HCT116 (cell line): Measurements from ENCODE around the gene YDJC. TPM values are rescaled to one million over a fixed set of nuclear protein-coding genes. Genes with fewer than 3 reads are reported as not detected.

Source experiments
- ATAC-seq: fragments of 200-7000 bp; cut with Tn5 transposase; 2 replicates; pipeline ENCODE4 v1.9.1; 2020; ENCODE audit warnings: mild to moderate bottlenecking, moderate library complexity
- BruUV-seq: library from RNA; stranded (reverse); fragments of 400-500 nt; replicated peaks from 2 replicates; lab custom pipeline; 2021; lab: Mats Ljungman, UMichigan
- CTCF ChIA-PET: fragments of 300-600 bp; sonication (Branson Sonifier 250); formaldehyde crosslinking; loops from one replicate; lab custom pipeline; 2021; ENCODE audit warnings: antibody characterized with exemption; lab: Charles Lee
- POLR2A ChIA-PET: fragments of 300-600, 350-600 bp; sonication (Branson Sonifier 250); formaldehyde crosslinking; loops from one replicate; lab custom pipeline; 2021; ENCODE audit warnings: antibody characterized with exemption; lab: Charles Lee
- RAD21 ChIA-PET, 2 experiments: fragments of 300-600 bp; sonication (Branson Sonifier 250); formaldehyde crosslinking; loops; one replicate each; lab custom pipeline; 2023; ENCODE audit warnings: low total read pairs in 2 of 2; ENCODE audit not compliant: uncharacterized antibody in 2 of 2, unreplicated experiment in 2 of 2, low non-redundant PET in 1 of 2; lab: Charles Lee
- DNase-seq: peaks from one replicate; pipeline ENCODE4 v3.0.0-alpha.2; 2010; ENCODE audit warnings: low read depth, low spot score
- H2AFZ ChIP-seq: fragments of 200-600 bp; shearing (Covaris generic), sonication (generic); 2 replicates; pipeline ENCODE4 v1.6.1; 2017; ENCODE audit warnings: low read depth, mixed run types, mixed read lengths, antibody characterized with exemption, low read length; ENCODE audit not compliant: poor library complexity, severe bottlenecking
- H3K27ac ChIP-seq: 2 replicates; pipeline ENCODE4 v1.5.1; 2012; ENCODE audit warnings: low read depth, low read length
- H3K27me3 ChIP-seq: fragments of 200-600 bp; sonication (generic); 2 replicates; pipeline ENCODE4 v1.6.1; 2016; ENCODE audit warnings: mixed run types, low read length, mixed read lengths; ENCODE audit not compliant: insufficient read depth
- H3K36me3 ChIP-seq, 2 experiments: fragments of 200-500 bp in 1 of 2; fragments of 200-600 bp in 1 of 2; sonication (Bioruptor generic) in 1 of 2; sonication (generic) in 1 of 2; 2 replicates each; pipeline versions ENCODE4 v1.5.1 to v1.6.1; 2014 to 2016; ENCODE audit warnings: low read length in 2 of 2, inconsistent platforms in 1 of 2, mixed read lengths in 1 of 2, mixed run types in 1 of 2; ENCODE audit not compliant: insufficient read depth in 2 of 2, control insufficient read depth in 1 of 2
- H3K4me1 ChIP-seq, 2 experiments: fragments of 200-600 bp in 1 of 2; sonication (generic) in 1 of 2; 2 replicates each; pipeline versions ENCODE4 v1.5.1 to v1.6.1; 2012 to 2017; ENCODE audit warnings: low read length in 2 of 2, inconsistent platforms in 1 of 2, mild to moderate bottlenecking in 1 of 2, mixed read lengths in 1 of 2, mixed run types in 1 of 2, moderate library complexity in 1 of 2; ENCODE audit not compliant: insufficient read depth in 2 of 2, control insufficient read depth in 1 of 2
- H3K4me2 ChIP-seq: fragments of 200-600 bp; sonication (generic); 2 replicates; pipeline ENCODE4 v1.6.1; 2017; ENCODE audit warnings: mixed run types, low read length, mixed read lengths
- H3K4me3 ChIP-seq, 2 experiments: fragments of 200-600 bp in 1 of 2; sonication (generic) in 1 of 2; replicated peaks in 1 of 2; 2 replicates each; pipeline ENCODE4 v1.5.1; 2011 to 2016; ENCODE audit warnings: low read length in 2 of 2, control low read depth in 1 of 2, low read depth in 1 of 2, mild to moderate bottlenecking in 1 of 2, mixed read lengths in 1 of 2, mixed run types in 1 of 2
- H3K79me2 ChIP-seq: fragments of 200-600 bp; sonication (generic); 2 replicates; pipeline ENCODE4 v1.6.1; 2017; ENCODE audit warnings: mild to moderate bottlenecking, mixed run types, low read length, moderate library complexity, mixed read lengths; ENCODE audit not compliant: insufficient read depth
- H3K9ac ChIP-seq: fragments of 200-600 bp; sonication (generic); 2 replicates; pipeline ENCODE4 v1.6.1; 2016; ENCODE audit warnings: low read length, mixed read lengths
- H3K9me2 ChIP-seq: fragments of 200-600 bp; sonication (generic), shearing (Covaris generic); 2 replicates; pipeline ENCODE4 v1.6.1; 2017; ENCODE audit warnings: mixed run types, mild to moderate bottlenecking, moderate library complexity; ENCODE audit not compliant: insufficient read depth
- H3K9me3 ChIP-seq, 2 experiments: fragments of 200-500 bp in 1 of 2; fragments of 200-600 bp in 1 of 2; sonication (Bioruptor generic) in 1 of 2; sonication (generic) in 1 of 2; 2 replicates each; pipeline ENCODE4 v1.6.1; 2014 to 2017; ENCODE audit warnings: low read length in 2 of 2, mixed read lengths in 2 of 2, inconsistent platforms in 1 of 2, low read depth in 1 of 2, mild to moderate bottlenecking in 1 of 2, mixed run types in 1 of 2, moderate library complexity in 1 of 2; ENCODE audit not compliant: control insufficient read depth in 1 of 2, insufficient read depth in 1 of 2
- H4K20me1 ChIP-seq: fragments of 200-600 bp; sonication (generic), shearing (Covaris generic); 2 replicates; pipeline ENCODE4 v1.6.1; 2017; ENCODE audit warnings: mixed run types, mild to moderate bottlenecking, moderate library complexity; ENCODE audit not compliant: insufficient read depth
- JUND ChIP-seq: IDR thresholded peaks from 2 replicates; pipeline ENCODE4 v1.6.1; 2012
- SIN3A ChIP-seq: IDR thresholded peaks from 2 replicates; pipeline ENCODE4 v1.6.1; 2012; ENCODE audit warnings: low read depth
- SP1 ChIP-seq: IDR thresholded peaks from 2 replicates; pipeline ENCODE4 v1.6.1; 2012; ENCODE audit warnings: low read depth
- SRF ChIP-seq: IDR thresholded peaks from 2 replicates; pipeline ENCODE4 v1.6.1; 2012; ENCODE audit warnings: low read depth
- intact Hi-C: fragments of 100-400 bp; cut with micrococcal nuclease; formaldehyde crosslinking; loops from 2 replicates; pipeline ENCODE4 v1.10.0; 2022
- total RNA-seq: library from RNA; stranded (reverse); gene quantifications from one replicate; pipeline ENCODE4 v1.2.1, GENCODE V29; 2021; ENCODE audit not compliant: unreplicated experiment
- TF ChIP-seq, protein P1 (sequence below): IDR thresholded peaks from 2 replicates; pipeline ENCODE4 v1.6.1; 2012; ENCODE audit warnings: low read depth
- TF ChIP-seq, protein P2 (sequence below): IDR thresholded peaks from 2 replicates; pipeline ENCODE4 v1.6.1; 2012
- TF ChIP-seq, protein P3 (sequence below), 3 experiments: fragments of 200-600 bp in 1 of 3; sonication (generic) in 1 of 3; IDR thresholded peaks in 2 of 3; conservative IDR thresholded peaks in 1 of 3; 2 replicates each; pipeline ENCODE4 v1.5.1; 2012 to 2017; ENCODE audit warnings: low read depth in 2 of 3, low read length in 2 of 3, antibody characterized with exemption in 1 of 3, borderline replicate concordance in 1 of 3, control low read depth in 1 of 3, mild to moderate bottlenecking in 1 of 3, mixed read lengths in 1 of 3, mixed run types in 1 of 3, moderate library complexity in 1 of 3; ENCODE audit not compliant: insufficient read depth in 1 of 3

YDJC gene
- total RNA-seq, 1 experiment from 2014 or later, result 78.3 TPM

DNA sequence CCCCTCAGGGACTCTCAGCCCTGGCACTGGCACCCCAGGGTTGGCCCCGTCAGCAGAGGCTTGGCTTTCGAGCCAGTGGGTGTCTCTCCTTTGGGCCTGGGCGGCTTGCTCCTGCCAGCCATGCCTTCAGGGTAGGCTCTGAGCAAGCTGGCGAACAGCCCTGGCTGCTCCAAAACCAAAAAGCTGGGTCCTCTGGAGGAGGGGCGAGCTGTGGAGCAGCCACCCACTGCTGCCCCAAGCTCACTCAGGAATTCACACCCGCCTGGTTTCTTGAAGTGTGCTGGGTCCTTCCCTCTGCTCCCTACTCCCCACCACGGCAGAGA, 6.2 kb downstream of the YDJC start (continued):
- TF ChIP-seq, protein P1, sequence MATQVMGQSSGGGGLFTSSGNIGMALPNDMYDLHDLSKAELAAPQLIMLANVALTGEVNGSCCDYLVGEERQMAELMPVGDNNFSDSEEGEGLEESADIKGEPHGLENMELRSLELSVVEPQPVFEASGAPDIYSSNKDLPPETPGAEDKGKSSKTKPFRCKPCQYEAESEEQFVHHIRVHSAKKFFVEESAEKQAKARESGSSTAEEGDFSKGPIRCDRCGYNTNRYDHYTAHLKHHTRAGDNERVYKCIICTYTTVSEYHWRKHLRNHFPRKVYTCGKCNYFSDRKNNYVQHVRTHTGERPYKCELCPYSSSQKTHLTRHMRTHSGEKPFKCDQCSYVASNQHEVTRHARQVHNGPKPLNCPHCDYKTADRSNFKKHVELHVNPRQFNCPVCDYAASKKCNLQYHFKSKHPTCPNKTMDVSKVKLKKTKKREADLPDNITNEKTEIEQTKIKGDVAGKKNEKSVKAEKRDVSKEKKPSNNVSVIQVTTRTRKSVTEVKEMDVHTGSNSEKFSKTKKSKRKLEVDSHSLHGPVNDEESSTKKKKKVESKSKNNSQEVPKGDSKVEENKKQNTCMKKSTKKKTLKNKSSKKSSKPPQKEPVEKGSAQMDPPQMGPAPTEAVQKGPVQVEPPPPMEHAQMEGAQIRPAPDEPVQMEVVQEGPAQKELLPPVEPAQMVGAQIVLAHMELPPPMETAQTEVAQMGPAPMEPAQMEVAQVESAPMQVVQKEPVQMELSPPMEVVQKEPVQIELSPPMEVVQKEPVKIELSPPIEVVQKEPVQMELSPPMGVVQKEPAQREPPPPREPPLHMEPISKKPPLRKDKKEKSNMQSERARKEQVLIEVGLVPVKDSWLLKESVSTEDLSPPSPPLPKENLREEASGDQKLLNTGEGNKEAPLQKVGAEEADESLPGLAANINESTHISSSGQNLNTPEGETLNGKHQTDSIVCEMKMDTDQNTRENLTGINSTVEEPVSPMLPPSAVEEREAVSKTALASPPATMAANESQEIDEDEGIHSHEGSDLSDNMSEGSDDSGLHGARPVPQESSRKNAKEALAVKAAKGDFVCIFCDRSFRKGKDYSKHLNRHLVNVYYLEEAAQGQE, result no peak
- TF ChIP-seq JUND (no peak), SRF (no peak), SP1 (no peak)
- TF ChIP-seq, protein P2, sequence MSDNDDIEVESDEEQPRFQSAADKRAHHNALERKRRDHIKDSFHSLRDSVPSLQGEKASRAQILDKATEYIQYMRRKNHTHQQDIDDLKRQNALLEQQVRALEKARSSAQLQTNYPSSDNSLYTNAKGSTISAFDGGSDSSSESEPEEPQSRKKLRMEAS, result no peak

DNA sequence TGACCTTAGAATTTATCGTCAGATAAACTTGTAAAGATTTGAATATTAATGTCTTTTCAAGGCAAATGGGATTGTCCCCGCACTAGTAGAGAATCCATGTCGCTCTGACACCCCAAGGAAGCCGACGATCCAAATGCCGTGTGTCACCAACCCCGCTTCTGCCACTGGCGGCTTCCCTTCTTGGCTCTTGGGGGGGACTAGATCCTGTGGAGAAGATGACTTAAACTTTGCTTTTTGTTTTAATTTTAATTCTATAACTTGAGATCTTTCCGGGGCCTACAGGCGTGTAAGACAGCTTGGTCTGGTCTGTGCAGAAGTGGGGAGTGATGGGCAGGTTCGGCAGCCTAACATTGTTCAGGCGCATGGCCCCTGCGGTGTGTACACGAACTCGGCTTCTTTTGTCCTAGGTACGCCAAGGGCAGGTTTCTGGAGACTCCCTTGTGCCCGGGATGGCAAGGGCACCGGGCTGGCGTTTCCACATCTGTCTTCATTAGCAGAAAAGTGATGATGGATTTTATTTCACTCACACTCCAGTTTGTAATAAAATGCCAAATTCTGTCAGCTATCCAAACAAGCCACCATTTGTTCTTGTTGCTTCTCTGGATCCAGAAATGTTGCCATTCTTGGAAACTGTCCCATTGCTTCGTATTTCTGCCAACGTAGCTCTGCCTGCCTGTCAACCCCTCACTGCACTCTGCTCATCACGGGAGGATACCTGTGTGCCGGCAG, 6.7 kb downstream of the YDJC start:
- H3K4me3 ChIP-seq, result no peak overlapping the region
- no peak for DNase-seq
- no peaks in the 10 kb centered on the region for H3K9me2 ChIP-seq
- H3K9ac ChIP-seq, result no peak overlapping the region
- RAD21 ChIA-PET, result no interaction called here
- no peak overlapping the region for H2AFZ ChIP-seq
- TF ChIP-seq SP1, result no peak
- TF ChIP-seq, protein P3, sequence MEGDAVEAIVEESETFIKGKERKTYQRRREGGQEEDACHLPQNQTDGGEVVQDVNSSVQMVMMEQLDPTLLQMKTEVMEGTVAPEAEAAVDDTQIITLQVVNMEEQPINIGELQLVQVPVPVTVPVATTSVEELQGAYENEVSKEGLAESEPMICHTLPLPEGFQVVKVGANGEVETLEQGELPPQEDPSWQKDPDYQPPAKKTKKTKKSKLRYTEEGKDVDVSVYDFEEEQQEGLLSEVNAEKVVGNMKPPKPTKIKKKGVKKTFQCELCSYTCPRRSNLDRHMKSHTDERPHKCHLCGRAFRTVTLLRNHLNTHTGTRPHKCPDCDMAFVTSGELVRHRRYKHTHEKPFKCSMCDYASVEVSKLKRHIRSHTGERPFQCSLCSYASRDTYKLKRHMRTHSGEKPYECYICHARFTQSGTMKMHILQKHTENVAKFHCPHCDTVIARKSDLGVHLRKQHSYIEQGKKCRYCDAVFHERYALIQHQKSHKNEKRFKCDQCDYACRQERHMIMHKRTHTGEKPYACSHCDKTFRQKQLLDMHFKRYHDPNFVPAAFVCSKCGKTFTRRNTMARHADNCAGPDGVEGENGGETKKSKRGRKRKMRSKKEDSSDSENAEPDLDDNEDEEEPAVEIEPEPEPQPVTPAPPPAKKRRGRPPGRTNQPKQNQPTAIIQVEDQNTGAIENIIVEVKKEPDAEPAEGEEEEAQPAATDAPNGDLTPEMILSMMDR (IDR thresholded peaks at IDR 0.05 in 2 of 3, conservative IDR thresholded peaks at IDR 0.05 in 1 of 3; ENCODE audit: borderline replicate concordance in 1 of 3, insufficient read depth in 1 of 3, low read depth in 2 of 3, low read length in 2 of 3), result no peak
- no peak for TF ChIP-seq SIN3A
- TF ChIP-seq, all 23 proteins: peak for 0
- Histone ChIP-seq H3K27me3 (no peaks in the 10 kb centered on the region), H3K9me3 (no peaks in the 10 kb centered on the region), H3K27ac (peak overlapping the region; percentile 7; the same call in 1 of the 2 replicates), H4K20me1 (no peaks in the 10 kb centered on the region), H3K4me2 (no peak overlapping the region), H3K79me2 (peaks cover 74% of the 10 kb centered on the region), H3K36me3 (peaks cover 0 to 29% of the 10 kb centered on the region in 2 experiments; a peak in 1 of 4 replicates), H3K4me1 (peaks cover 2 to 15% of the 10 kb centered on the region in 2 experiments)
- POLR2A ChIA-PET, result interaction anchor here (0.9 kb wide), 1 partner anchor 19 kb away, joined by 3 read pairs; the partner anchor contains the start of gene SDF2L1
- BruUV-seq, result no TSS peak
- no peak for ATAC-seq
- intact Hi-C loops, result no loop called here
- CTCF ChIA-PET, result interaction anchor here (0.7 to 3.2 kb wide), 3 partner anchors 9 to 24 kb away, joined by 3 to 16 read pairs (median 3); partner anchors contain the start of genes CCDC116 and SDF2L1
